ENCODE results near the gene GGA1. TPM values are rescaled to one million over a fixed set of nuclear protein-coding genes. Genes with fewer than 3 reads are reported as not detected.
A peak's percentile ranks its signal among the peaks of the same experiment; 100 is the strongest.

The GGA1 gene
- total and polyA plus RNA-seq, 11 donors, result 22.7 to 45.7 (median 27.4) TPM

GRCh38 chr22:37629928-37630327 is 21.3 kb downstream of the GGA1 start:
- Histone ChIP-seq H3K4me1 (peaks cover 2 to 74% (median 43%) of the 10 kb centered on the region in 12 donors), H3K27me3 (no peaks in the 10 kb centered on the region), H3K27ac (no peak overlapping the region), H3K4me3 (no peak overlapping the region), H3K9me3 (no peaks in the 10 kb centered on the region), H3K36me3 (peaks cover 0 to 53% (median 19%) of the 10 kb centered on the region in 9 donors)
- DNase-seq (no peak), ATAC-seq (no peak)
- intact Hi-C loops (cut with DNase I), result loop anchor here in 1 of 10 donors (5.0 kb wide), 1 partner anchor 47 kb away; the partner anchor contains the start of gene LGALS1
- no peak for TF ChIP-seq POLR2A (IDR thresholded peaks at IDR 0.05)
- TF ChIP-seq, protein P1, sequence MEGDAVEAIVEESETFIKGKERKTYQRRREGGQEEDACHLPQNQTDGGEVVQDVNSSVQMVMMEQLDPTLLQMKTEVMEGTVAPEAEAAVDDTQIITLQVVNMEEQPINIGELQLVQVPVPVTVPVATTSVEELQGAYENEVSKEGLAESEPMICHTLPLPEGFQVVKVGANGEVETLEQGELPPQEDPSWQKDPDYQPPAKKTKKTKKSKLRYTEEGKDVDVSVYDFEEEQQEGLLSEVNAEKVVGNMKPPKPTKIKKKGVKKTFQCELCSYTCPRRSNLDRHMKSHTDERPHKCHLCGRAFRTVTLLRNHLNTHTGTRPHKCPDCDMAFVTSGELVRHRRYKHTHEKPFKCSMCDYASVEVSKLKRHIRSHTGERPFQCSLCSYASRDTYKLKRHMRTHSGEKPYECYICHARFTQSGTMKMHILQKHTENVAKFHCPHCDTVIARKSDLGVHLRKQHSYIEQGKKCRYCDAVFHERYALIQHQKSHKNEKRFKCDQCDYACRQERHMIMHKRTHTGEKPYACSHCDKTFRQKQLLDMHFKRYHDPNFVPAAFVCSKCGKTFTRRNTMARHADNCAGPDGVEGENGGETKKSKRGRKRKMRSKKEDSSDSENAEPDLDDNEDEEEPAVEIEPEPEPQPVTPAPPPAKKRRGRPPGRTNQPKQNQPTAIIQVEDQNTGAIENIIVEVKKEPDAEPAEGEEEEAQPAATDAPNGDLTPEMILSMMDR (IDR thresholded peaks at IDR 0.05), result no peak
- 90 to 95% (median 91%) methylated on average over 8 to 10 of the region's 10 CpGs for WGBS, 4 donors

DNA sequence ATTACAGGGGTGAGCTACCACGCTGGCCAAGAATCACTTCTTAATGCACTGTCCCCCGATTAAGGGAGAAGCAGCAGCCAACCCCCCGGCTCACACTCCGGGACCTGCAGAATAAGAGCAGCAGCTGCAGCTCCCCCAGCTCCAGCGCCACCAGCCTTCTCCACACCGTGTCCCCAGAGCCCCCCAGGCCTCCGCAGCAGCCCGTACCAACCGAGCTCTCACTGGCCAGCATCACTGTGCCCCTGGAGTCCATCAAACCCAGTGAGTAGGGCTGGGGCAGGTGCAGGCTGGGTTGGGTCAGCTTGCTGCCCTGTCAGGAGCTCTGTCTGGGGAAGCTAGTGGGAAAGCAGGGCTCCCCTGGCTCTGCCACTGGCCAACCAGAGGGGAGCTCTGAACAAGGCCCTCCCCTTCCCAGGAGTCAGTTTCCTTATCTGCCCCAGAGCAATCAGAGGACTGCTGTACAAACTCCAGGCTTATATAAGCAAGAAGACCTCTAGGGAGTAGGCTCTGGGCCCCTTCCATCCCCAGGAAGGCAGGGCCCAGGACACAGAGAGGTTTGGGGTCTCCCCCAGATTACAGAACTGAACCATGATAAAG is 22.3 kb downstream of the GGA1 start:
- Histone ChIP-seq H3K4me1 (peaks cover 2 to 77% (median 40%) of the 10 kb centered on the region in 12 donors), H3K27me3 (no peaks in the 10 kb centered on the region), H3K4me3 (no peak overlapping the region), H3K27ac (peak overlapping the region in 5 of 12 donors; percentile 18 to 98 (median 84)), H3K36me3 (peaks cover 0 to 44% (median 17%) of the 10 kb centered on the region in 9 donors), H3K9me3 (no peaks in the 10 kb centered on the region)
- TF ChIP-seq POLR2A (IDR thresholded peaks at IDR 0.05), result no peak
- TF ChIP-seq, protein P1 (IDR thresholded peaks at IDR 0.05), result no peak
- no peak for DNase-seq
- intact Hi-C loops (cut with DNase I), result no loop called here
- 87 to 89% (median 87%) methylated on average over 5 to 9 of the region's 9 CpGs for WGBS, 4 donors
- ATAC-seq, result no peak

DNA sequence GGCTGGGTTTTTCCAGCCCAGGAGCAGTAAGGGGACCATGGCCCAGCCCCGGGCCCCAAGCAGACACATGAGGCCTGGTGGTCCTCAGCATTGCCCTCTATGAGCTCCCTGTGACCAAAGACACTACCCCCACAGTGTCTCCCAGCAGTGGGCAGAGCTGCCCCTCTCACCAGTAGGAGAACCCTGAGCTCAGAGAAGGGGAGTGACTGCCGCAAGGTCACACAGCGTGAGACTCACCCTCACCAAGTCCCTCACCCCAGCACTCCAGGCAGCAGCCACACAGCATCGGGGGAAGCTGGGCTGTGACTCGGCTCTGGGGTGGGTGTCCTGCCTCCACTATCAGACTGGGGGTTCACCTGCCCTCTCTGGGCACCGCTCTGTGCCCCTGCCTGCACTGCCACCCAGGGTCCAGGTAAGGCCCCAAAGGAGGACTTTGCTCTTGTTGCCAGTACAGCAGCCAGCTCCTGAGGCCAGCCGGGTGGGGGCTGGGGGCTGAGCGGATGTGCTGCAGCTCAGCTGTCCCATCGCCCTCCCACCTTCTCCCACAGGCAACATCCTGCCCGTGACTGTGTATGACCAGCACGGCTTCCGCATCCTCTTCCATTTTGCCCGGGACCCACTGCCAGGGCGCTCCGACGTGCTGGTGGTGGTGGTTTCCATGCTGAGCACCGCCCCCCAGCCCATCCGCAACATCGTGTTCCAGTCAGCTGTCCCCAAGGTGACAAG is 23.0 kb downstream of the GGA1 start:
- intact Hi-C loops (cut with DNase I), result no loop called here
- WGBS, 4 donors, result 78 to 83% (median 79%) methylated on average over 14 to 19 of the region's 19 CpGs
- Histone ChIP-seq H3K4me3 (peak overlapping the region in 1 of 12 donors; percentile 36), H3K36me3 (peaks cover 0 to 39% (median 15%) of the 10 kb centered on the region in 9 donors), H3K4me1 (peaks cover 2 to 77% (median 33%) of the 10 kb centered on the region in 12 donors), H3K27me3 (no peaks in the 10 kb centered on the region), H3K27ac (peak overlapping the region in 8 of 12 donors; percentile 18 to 98 (median 84)), H3K9me3 (no peaks in the 10 kb centered on the region)
- TF ChIP-seq, protein P1 (IDR thresholded peaks at IDR 0.05), result no peak
- ATAC-seq (no peak), DNase-seq (no peak)

Measured in heart left ventricle (tissue), 16 donors.